Stomach (tissue), 9 donors: ENCODE measurements around the gene RBM19. TPM values are rescaled to one million over a fixed set of nuclear protein-coding genes. Genes with fewer than 3 reads are reported as not detected.

ENCODE experiments used
- DNase-seq, 2 donors: peaks; one replicate each; pipeline versions ENCODE4 v3.0.0 to v3.0.0-alpha.2; 2013 to 2019
- H3K27ac ChIP-seq, 5 donors: fragments of 200-600 bp in 4 of 5; sonication (generic) in 4 of 5; one replicate each; pipeline ENCODE4 v1.5.1; 2013 to 2019; ENCODE audit warnings: mild to moderate bottlenecking in 1 of 5, moderate library complexity in 1 of 5
- H3K27me3 ChIP-seq, 3 donors: fragments of 200-600 bp; sonication (generic); one replicate each; pipeline ENCODE4 v1.5.1; 2017 to 2019; ENCODE audit warnings: mixed run types in 1 of 3
- H3K36me3 ChIP-seq, 4 donors: fragments of 200-600 bp; sonication (generic); 1 replicate in 3 of 4; 2 replicates in 1 of 4; pipeline ENCODE4 v1.5.1; 2016 to 2019
- H3K4me1 ChIP-seq, 4 donors: fragments of 200-600 bp; sonication (generic); one replicate each; pipeline ENCODE4 v1.5.1; 2016 to 2019
- H3K4me3 ChIP-seq, 4 donors: fragments of 200-600 bp; sonication (generic) in 3 of 4; one replicate each; pipeline ENCODE4 v1.5.1; 2016 to 2019; ENCODE audit warnings: mild to moderate bottlenecking in 1 of 4
- H3K9me3 ChIP-seq, 4 donors: fragments of 200-600 bp; sonication (generic); one replicate each; pipeline ENCODE4 v1.5.1; 2016 to 2019
- EP300 ChIP-seq: sonication (generic); formaldehyde crosslinking; IDR thresholded peaks from one replicate; pipeline ENCODE4 v1.6.1; 2017; ENCODE audit warnings: antibody characterized with exemption
- POLR2A ChIP-seq, 4 donors: fragments of 450-650 bp; IDR thresholded peaks; one replicate each; pipeline ENCODE4 v1.6.1; 2016; ENCODE audit warnings: antibody characterized with exemption in 4 of 4, control low read depth in 2 of 4, mild to moderate bottlenecking in 1 of 4, moderate library complexity in 1 of 4
- POLR2AphosphoS5 ChIP-seq, 3 donors: sonication (generic); formaldehyde crosslinking; IDR thresholded peaks; one replicate each; pipeline ENCODE4 v1.6.1; 2016; ENCODE audit warnings: antibody characterized with exemption in 3 of 3
- WGBS, 5 donors: extraction: QIAGEN DNeasy Blood & Tissue Kit in 3 of 5; methylation state at CpG; one replicate each; pipeline versions ENCODE4 v1.1.5 to v1.1.7; 2013 to 2018; 5-methylcytosine and 5-hydroxymethylcytosine counted together
- intact Hi-C: fragments of 100-400 bp; cut with DNase I; formaldehyde crosslinking; loops from one replicate; pipeline ENCODE4 v1.15.1; 2023; ENCODE audit warnings: low total_unique reads
- polyA plus RNA-seq, 3 donors: library from polyadenylated mRNA; stranded (reverse); fragments of 200-250 nt; gene quantifications; one replicate each; pipeline ENCODE4 v1.2.3, GENCODE V29; 2013
- total RNA-seq, 5 donors: library from RNA; depleted of rRNA; stranded (reverse); fragments of >200 nt; gene quantifications; one replicate each; pipeline versions ENCODE4 v1.1.0 to v1.2.3, GENCODE V29; 2014 to 2016
- TF ChIP-seq, protein P1 (sequence below), 7 experiments: fragments of 450-650 bp in 4 of 7; fragments of 200-600 bp in 3 of 7; sonication (generic) in 3 of 7; IDR thresholded peaks; one replicate each; pipeline ENCODE4 v1.5.1; 2016 to 2019; ENCODE audit warnings: antibody characterized with exemption in 7 of 7, control low read depth in 2 of 7, mild to moderate bottlenecking in 1 of 7
- donor health status: healthy with polysubstance abuse.
- donor health status: Bipolar disorder and iron deficiency.
- donor health status: healthy.

Gene RBM19
- total and polyA plus RNA-seq, 8 donors = 8.1 to 109 (median 27.3) TPM

DNA sequence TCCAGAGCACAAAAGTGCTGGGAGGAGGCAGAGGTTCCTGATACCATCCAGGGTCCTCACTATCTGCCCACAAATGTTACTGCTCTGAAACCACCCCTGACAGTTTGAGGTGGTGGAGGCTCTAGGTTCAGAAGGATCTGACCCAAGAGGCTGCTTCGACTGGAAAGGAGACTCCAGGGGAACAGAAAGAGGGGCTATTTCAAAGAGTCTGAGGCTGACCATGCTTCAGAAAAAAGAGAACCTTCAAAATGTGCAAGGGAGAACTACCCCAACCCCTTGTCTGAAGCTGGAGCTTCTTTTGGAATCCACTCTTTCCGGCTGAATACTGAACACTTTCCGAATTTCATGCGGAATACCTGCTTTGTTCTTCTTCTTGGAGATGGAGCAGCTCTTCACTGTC is 41.8 kb downstream of the RBM19 start:
- intact Hi-C loops = no loop called here
- Histone ChIP-seq H3K27me3 (no peaks in the 10 kb centered on the region), H3K27ac (no peak overlapping the region), H3K4me1 (no peaks in the 10 kb centered on the region), H3K9me3 (no peaks in the 10 kb centered on the region), H3K36me3 (peaks cover 46 to 97% (median 96%) of the 10 kb centered on the region in 4 donors), H3K4me3 (no peak overlapping the region)
- TF ChIP-seq, protein P1, sequence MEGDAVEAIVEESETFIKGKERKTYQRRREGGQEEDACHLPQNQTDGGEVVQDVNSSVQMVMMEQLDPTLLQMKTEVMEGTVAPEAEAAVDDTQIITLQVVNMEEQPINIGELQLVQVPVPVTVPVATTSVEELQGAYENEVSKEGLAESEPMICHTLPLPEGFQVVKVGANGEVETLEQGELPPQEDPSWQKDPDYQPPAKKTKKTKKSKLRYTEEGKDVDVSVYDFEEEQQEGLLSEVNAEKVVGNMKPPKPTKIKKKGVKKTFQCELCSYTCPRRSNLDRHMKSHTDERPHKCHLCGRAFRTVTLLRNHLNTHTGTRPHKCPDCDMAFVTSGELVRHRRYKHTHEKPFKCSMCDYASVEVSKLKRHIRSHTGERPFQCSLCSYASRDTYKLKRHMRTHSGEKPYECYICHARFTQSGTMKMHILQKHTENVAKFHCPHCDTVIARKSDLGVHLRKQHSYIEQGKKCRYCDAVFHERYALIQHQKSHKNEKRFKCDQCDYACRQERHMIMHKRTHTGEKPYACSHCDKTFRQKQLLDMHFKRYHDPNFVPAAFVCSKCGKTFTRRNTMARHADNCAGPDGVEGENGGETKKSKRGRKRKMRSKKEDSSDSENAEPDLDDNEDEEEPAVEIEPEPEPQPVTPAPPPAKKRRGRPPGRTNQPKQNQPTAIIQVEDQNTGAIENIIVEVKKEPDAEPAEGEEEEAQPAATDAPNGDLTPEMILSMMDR (IDR thresholded peaks at IDR 0.05) = no peak
- TF ChIP-seq POLR2A (IDR thresholded peaks at IDR 0.05) (no peak), POLR2AphosphoS5 (IDR thresholded peaks at IDR 0.05) (no peak), EP300 (no peak)
- no peak for DNase-seq
- WGBS, 5 donors = 67 to 92% (median 72%) methylated on average over 4 of the region's 4 CpGs

DNA sequence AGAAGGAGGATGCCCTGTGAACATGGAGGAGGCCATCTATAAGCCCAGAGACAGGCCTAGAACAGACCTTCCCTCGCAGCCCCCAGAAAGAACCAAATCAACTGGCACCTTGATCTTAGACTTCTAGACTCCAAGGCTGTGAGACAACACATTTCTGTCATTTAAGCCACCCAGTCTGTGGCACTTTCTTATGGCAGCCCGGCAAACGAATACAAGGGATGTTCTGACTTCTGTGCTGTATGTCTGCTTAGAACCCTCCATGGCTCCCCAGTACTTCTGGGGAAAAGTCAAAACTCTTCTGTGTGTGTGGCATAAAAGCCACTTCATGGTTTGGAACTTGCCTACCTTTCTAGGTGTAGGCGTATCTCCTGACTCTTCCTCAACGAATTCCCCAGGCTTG is 42.9 kb downstream of the RBM19 start:
- no peaks in the 10 kb centered on the region for H3K9me3 ChIP-seq
- peaks cover 47 to 97% (median 96%) of the 10 kb centered on the region in 4 donors for H3K36me3 ChIP-seq

DNA sequence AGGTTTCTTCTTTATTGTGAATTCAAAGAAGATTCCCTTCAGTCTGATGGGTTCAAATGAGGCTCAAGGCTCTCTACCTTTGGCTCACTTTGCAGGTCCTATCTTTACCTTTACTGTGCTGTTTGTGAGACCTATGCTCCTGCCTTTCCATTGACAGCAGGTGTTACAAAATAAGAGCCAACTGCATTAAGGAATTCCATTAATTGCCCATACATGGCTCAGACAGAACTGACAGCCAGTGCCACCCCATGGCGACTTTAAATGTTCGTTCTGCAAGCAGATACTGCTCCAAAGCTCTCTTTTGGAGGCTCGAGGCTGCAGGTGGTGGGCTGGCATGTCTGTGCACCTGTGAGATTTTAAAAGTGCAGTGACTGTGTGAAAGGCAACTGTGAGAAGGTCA is 44.7 kb downstream of the RBM19 start:
- no peaks in the 10 kb centered on the region for H3K27me3 ChIP-seq
- peaks cover 48 to 99% (median 99%) of the 10 kb centered on the region in 4 donors for H3K36me3 ChIP-seq
- no peaks in the 10 kb centered on the region for H3K9me3 ChIP-seq
- H3K4me3 ChIP-seq = no peak overlapping the region
- 80 to 96% (median 85%) methylated on average over 3 of the region's 3 CpGs for WGBS, 5 donors
- no peaks in the 10 kb centered on the region for H3K4me1 ChIP-seq
- intact Hi-C loops = no loop called here
- no peak for DNase-seq
- H3K27ac ChIP-seq = no peak overlapping the region
- TF ChIP-seq EP300 = no peak
- TF ChIP-seq POLR2A (IDR thresholded peaks at IDR 0.05) = no peak
- TF ChIP-seq, protein P1 (IDR thresholded peaks at IDR 0.05) = no peak
- no peak for TF ChIP-seq POLR2AphosphoS5 (IDR thresholded peaks at IDR 0.05)

More for the DNA sequence above, 42.9 kb downstream of the RBM19 start:
- intact Hi-C loops = no loop called here
- Histone ChIP-seq H3K4me3 (no peak overlapping the region), H3K4me1 (no peaks in the 10 kb centered on the region), H3K27ac (no peak overlapping the region), H3K27me3 (no peaks in the 10 kb centered on the region)
- WGBS, 5 donors = 86 to 98% (median 96%) methylated on average over 4 to 5 of the region's 5 CpGs
- TF ChIP-seq, protein P1 (IDR thresholded peaks at IDR 0.05) = no peak
- DNase-seq = no peak

DNA sequence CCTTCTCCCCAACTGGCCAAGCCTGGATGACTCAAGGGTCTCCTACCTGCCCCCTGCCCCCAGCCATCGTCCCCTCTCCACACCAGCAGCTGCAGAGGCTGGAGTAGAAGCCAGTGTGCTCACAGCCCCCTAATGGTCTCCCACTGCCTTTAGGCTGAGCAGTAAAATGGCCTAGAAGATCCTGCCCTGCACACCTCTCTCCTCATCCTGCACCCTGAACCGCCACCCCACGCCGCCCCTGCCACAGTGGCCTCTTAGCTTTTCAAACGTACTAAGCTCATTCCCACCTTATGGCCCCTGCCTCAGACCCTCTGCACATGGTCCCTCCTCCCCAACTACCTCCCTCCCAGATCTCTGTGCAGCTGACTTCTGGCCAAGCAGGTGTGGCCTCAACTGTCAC is 46.3 kb downstream of the RBM19 start:
- Histone ChIP-seq H3K4me1 (no peaks in the 10 kb centered on the region), H3K27me3 (no peaks in the 10 kb centered on the region), H3K9me3 (no peaks in the 10 kb centered on the region), H3K27ac (no peak overlapping the region), H3K4me3 (no peak overlapping the region), H3K36me3 (peaks cover 43 to 99% (median 99%) of the 10 kb centered on the region in 4 donors)
- no peak for TF ChIP-seq POLR2A (IDR thresholded peaks at IDR 0.05)
- no peak for TF ChIP-seq EP300
- TF ChIP-seq, protein P1 (IDR thresholded peaks at IDR 0.05) = no peak
- no peak for TF ChIP-seq POLR2AphosphoS5 (IDR thresholded peaks at IDR 0.05)
- no peak for DNase-seq
- intact Hi-C loops = loop anchor here (10.0 kb wide), 1 partner anchor 455 kb away; no protein-coding TSS in a partner anchor
- WGBS, 5 donors = 91 to 95% (median 92%) methylated on average over 5 of the region's 5 CpGs
